ENCODE measurements around the gene EHD2. TPM values are rescaled to one million over a fixed set of nuclear protein-coding genes. Genes with fewer than 3 reads are reported as not detected.

The EHD2 gene
- polyA plus RNA-seq, 1 donor (not counting 4 experiments of a cell fraction or from before 2014, with no cell fraction given), result 23.7 TPM

GRCh38 chr19:47695533-47696262, 17.5 kb upstream of the EHD2 start:
- Histone ChIP-seq H3K4me1 (ENCODE audit: control insufficient read depth, extremely low read depth, insufficient read depth, low read length) (peaks cover 2% of the 10 kb centered on the region), H4K20me1 (ENCODE audit: control insufficient read depth, extremely low read depth, insufficient read depth, low read length) (no peaks in the 10 kb centered on the region), H3K4me2 (ENCODE audit: control insufficient read depth, extremely low read depth, insufficient read depth, low read depth, low read length) (no peak overlapping the region), H3K36me3 (ENCODE audit: control insufficient read depth in 2 of 2, extremely low read depth in 1 of 2, insufficient read depth in 2 of 2, low read length in 2 of 2) (peaks cover 6 to 21% of the 10 kb centered on the region in 2 experiments), H3K9me3 (ENCODE audit: control insufficient read depth, low read depth, low read length) (no peaks in the 10 kb centered on the region), H3K9ac (ENCODE audit: control insufficient read depth, extremely low read depth, insufficient read depth, low read length) (no peak overlapping the region), H3K4me3 (ENCODE audit: control insufficient read depth in 2 of 3, extremely low read depth in 1 of 3, insufficient read depth in 2 of 3, low read depth in 1 of 3, low read length in 3 of 3) (no peak overlapping the region), H3K9me1 (ENCODE audit: control insufficient read depth, extremely low read depth, insufficient read depth, low read length) (no peaks in the 10 kb centered on the region), H3K27me3 (ENCODE audit: control insufficient read depth, extremely low read depth, insufficient read depth, low read length) (no peaks in the 10 kb centered on the region), H3K27ac (ENCODE audit: control insufficient read depth, insufficient read depth, low read length) (no peak overlapping the region), H2AFZ (ENCODE audit: control insufficient read depth, low read length) (no peak overlapping the region), H3K79me2 (ENCODE audit: control insufficient read depth, insufficient read depth, low read length) (no peaks in the 10 kb centered on the region)
- dilution Hi-C loops (cut with MboI; ENCODE audit: extremely low pct_ligation_motif_present, low sequenced_read_pairs), result no loop called here
- no peak for TF ChIP-seq CTCF (optimal IDR thresholded peaks at IDR 0.05 in 1 of 3, IDR thresholded peaks at IDR 0.05 in 1 of 3, conservative IDR thresholded peaks at IDR 0.05 in 1 of 3; ENCODE audit: extremely low read depth in 1 of 3, insufficient read depth in 2 of 3, low read length in 3 of 3)
- TF ChIP-seq EZH2 (IDR thresholded peaks at IDR 0.05; ENCODE audit: low read length), result no peak
- DNase-seq (ENCODE audit: low read depth, low spot score) (no peak), FAIRE-seq (no peak)

- Histone ChIP-seq H3K9ac (ENCODE audit: control insufficient read depth, extremely low read depth, insufficient read depth, low read length) (no peak overlapping the region), H3K4me3 (ENCODE audit: control insufficient read depth in 2 of 3, extremely low read depth in 1 of 3, insufficient read depth in 2 of 3, low read depth in 1 of 3, low read length in 3 of 3) (no peak overlapping the region), H2AFZ (ENCODE audit: control insufficient read depth, low read length) (no peak overlapping the region), H3K4me2 (ENCODE audit: control insufficient read depth, extremely low read depth, insufficient read depth, low read depth, low read length) (no peak overlapping the region), H3K9me1 (ENCODE audit: control insufficient read depth, extremely low read depth, insufficient read depth, low read length) (no peaks in the 10 kb centered on the region), H3K27me3 (ENCODE audit: control insufficient read depth, extremely low read depth, insufficient read depth, low read length) (no peaks in the 10 kb centered on the region), H3K79me2 (ENCODE audit: control insufficient read depth, insufficient read depth, low read length) (no peaks in the 10 kb centered on the region), H4K20me1 (ENCODE audit: control insufficient read depth, extremely low read depth, insufficient read depth, low read length) (no peaks in the 10 kb centered on the region), H3K36me3 (ENCODE audit: control insufficient read depth in 2 of 2, extremely low read depth in 1 of 2, insufficient read depth in 2 of 2, low read length in 2 of 2) (peaks cover 10 to 21% of the 10 kb centered on the region in 2 experiments), H3K9me3 (ENCODE audit: control insufficient read depth, low read depth, low read length) (no peaks in the 10 kb centered on the region), H3K4me1 (ENCODE audit: control insufficient read depth, extremely low read depth, insufficient read depth, low read length) (peaks cover 2% of the 10 kb centered on the region), H3K27ac (ENCODE audit: control insufficient read depth, insufficient read depth, low read length) (no peak overlapping the region)
- dilution Hi-C loops (cut with MboI; ENCODE audit: extremely low pct_ligation_motif_present, low sequenced_read_pairs), result no loop called here
- DNase-seq (ENCODE audit: low read depth, low spot score), result no peak
- no peak for FAIRE-seq
- TF ChIP-seq EZH2 (IDR thresholded peaks at IDR 0.05; ENCODE audit: low read length), result no peak
- TF ChIP-seq CTCF (optimal IDR thresholded peaks at IDR 0.05 in 1 of 3, IDR thresholded peaks at IDR 0.05 in 1 of 3, conservative IDR thresholded peaks at IDR 0.05 in 1 of 3; ENCODE audit: extremely low read depth in 1 of 3, insufficient read depth in 2 of 3, low read length in 3 of 3), result no peak
Observed at GRCh38 chr19:47696635-47697034, 16.6 kb upstream of the EHD2 start.
